Progenitor cell of endocrine pancreas (in vitro differentiated cells): ENCODE data around the gene GPR22. TPM values are rescaled to one million over a fixed set of nuclear protein-coding genes. Genes with fewer than 3 reads are reported as not detected.

Experiments
- DNase-seq: peaks from one replicate; pipeline ENCODE4 v3.0.0; 2021; ENCODE audit warnings: low spot score; ENCODE audit not compliant: unreplicated experiment
- H3K27ac Mint-ChIP-seq: 2 replicates; pipeline ENCODE4 v1.8.0; 2021; ENCODE audit warnings: mild to moderate bottlenecking, moderate library complexity, mixed read lengths
- H3K27me3 Mint-ChIP-seq: 2 replicates; pipeline ENCODE4 v1.8.0; 2021; ENCODE audit warnings: mixed read lengths
- H3K36me3 Mint-ChIP-seq: 2 replicates; pipeline ENCODE4 v1.8.0; 2022; ENCODE audit warnings: mixed read lengths; ENCODE audit not compliant: insufficient read depth
- H3K4me1 Mint-ChIP-seq: 2 replicates; pipeline ENCODE4 v1.8.0; 2021; ENCODE audit warnings: low read depth, mixed read lengths
- H3K4me3 Mint-ChIP-seq: 2 replicates; pipeline ENCODE4 v1.8.0; 2021; ENCODE audit warnings: low read depth, mild to moderate bottlenecking, moderate library complexity, mixed read lengths
- H3K9me3 Mint-ChIP-seq: 2 replicates; pipeline ENCODE4 v1.8.0; 2021; ENCODE audit warnings: low read depth, mixed read lengths
- long read RNA-seq: library from polyadenylated mRNA; unstranded; transcript quantifications from one replicate; pipeline ENCODE4 v2.0.0, GENCODE V29; 2020
- total RNA-seq: library from RNA; stranded (reverse); gene quantifications from 2 replicates; pipeline ENCODE4 v1.2.1, GENCODE V29; 2021
- TF ChIP-seq, protein P1 (sequence below): fragments of 200-600 bp; sonication (generic); IDR thresholded peaks from one replicate; pipeline ENCODE4 v1.5.0; 2021; ENCODE audit warnings: antibody characterized with exemption, mild to moderate bottlenecking; ENCODE audit not compliant: unreplicated experiment

Gene GPR22
- not detected in 2 replicates for total RNA-seq
- long read RNA-seq: 0 reads

- no peaks in the 10 kb centered on the region for H3K27me3 Mint-ChIP-seq
- no peak within 1 kb of the TSS for H3K27ac Mint-ChIP-seq
- peaks cover 1% of the 10 kb centered on the region for H3K4me1 Mint-ChIP-seq
- H3K4me3 Mint-ChIP-seq: no peak within 1 kb of the TSS
- no peaks in the 10 kb centered on the region for H3K9me3 Mint-ChIP-seq
- DNase-seq: no peak
- H3K36me3 Mint-ChIP-seq: no peaks in the 10 kb centered on the region
- TF ChIP-seq, protein P1, sequence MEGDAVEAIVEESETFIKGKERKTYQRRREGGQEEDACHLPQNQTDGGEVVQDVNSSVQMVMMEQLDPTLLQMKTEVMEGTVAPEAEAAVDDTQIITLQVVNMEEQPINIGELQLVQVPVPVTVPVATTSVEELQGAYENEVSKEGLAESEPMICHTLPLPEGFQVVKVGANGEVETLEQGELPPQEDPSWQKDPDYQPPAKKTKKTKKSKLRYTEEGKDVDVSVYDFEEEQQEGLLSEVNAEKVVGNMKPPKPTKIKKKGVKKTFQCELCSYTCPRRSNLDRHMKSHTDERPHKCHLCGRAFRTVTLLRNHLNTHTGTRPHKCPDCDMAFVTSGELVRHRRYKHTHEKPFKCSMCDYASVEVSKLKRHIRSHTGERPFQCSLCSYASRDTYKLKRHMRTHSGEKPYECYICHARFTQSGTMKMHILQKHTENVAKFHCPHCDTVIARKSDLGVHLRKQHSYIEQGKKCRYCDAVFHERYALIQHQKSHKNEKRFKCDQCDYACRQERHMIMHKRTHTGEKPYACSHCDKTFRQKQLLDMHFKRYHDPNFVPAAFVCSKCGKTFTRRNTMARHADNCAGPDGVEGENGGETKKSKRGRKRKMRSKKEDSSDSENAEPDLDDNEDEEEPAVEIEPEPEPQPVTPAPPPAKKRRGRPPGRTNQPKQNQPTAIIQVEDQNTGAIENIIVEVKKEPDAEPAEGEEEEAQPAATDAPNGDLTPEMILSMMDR: no peak
These were observed at the start of gene GPR22 for GRCh38 chr7:107469929-107470328. Gene GPR22 (plus strand): TSS chr7:107470057. CDS start chr7:107474061, 4,004 bp downstream.

DNA sequence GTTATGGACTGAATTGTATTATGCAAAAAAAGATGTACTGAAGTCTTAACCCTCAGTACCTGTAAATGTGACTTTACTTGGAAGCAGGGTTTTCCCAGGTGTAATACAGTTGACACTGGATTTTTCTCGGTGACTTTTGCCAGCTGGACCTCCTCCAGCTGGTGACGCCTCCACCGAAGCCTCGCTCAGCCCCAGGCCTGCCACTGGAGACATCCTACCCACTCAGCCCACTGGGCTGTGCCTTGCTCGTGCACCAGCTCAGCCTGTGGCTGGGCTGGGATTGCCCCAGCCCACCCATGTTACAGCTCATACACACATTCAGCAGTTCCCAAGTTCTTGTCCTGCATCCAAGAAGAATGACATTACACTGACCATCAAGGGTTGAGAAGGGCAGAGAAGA, 42.4 kb upstream of the GPR22 start:
- H3K4me3 Mint-ChIP-seq: no peak overlapping the region
- H3K27ac Mint-ChIP-seq: no peak overlapping the region
- TF ChIP-seq, protein P1: no peak
- H3K4me1 Mint-ChIP-seq: peaks cover 2% of the 10 kb centered on the region
- no peak for DNase-seq
- peaks cover 9% of the 10 kb centered on the region for H3K36me3 Mint-ChIP-seq
- no peaks in the 10 kb centered on the region for H3K27me3 Mint-ChIP-seq
- H3K9me3 Mint-ChIP-seq: peaks cover 15% of the 10 kb centered on the region

DNA sequence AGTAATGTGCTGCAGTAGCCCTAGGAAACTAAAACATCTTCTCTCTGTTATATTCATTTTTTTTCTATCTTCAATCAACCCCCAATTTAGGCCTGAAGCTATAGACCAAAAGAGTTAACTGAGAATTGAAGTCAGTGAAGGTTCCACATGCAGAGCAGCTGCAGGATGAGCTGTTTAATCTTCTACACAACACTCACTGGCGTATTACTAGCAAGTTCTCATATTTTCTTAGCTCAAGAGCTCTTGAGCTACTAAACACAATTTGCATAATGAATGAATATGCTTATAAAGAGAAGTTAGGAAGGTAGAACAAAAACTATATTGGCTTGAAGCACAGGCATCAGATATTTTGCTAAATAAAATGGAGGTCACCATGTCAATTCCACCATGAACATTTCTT, 41.2 kb upstream of the GPR22 start:
- Mint-ChIP-seq H3K36me3 (peaks cover 15% of the 10 kb centered on the region), H3K4me3 (no peak overlapping the region), H3K4me1 (no peaks in the 10 kb centered on the region), H3K27ac (no peak overlapping the region), H3K9me3 (peaks cover 21% of the 10 kb centered on the region), H3K27me3 (no peaks in the 10 kb centered on the region)
- TF ChIP-seq, protein P1: no peak
- no peak for DNase-seq

- Mint-ChIP-seq H3K4me1 (no peaks in the 10 kb centered on the region), H3K4me3 (no peak overlapping the region), H3K27me3 (no peaks in the 10 kb centered on the region), H3K27ac (no peak overlapping the region), H3K9me3 (peaks cover 27% of the 10 kb centered on the region), H3K36me3 (peaks cover 22% of the 10 kb centered on the region)
- TF ChIP-seq, protein P1: no peak
- no peak for DNase-seq
These were observed 39.8 kb upstream of the GPR22 start for GRCh38 chr7:107430057-107430456.

GRCh38 chr7:107432261-107432660, 37.6 kb upstream of the GPR22 start:
- no peaks in the 10 kb centered on the region for H3K27me3 Mint-ChIP-seq
- no peak for DNase-seq
- TF ChIP-seq, protein P1: no peak
- no peak overlapping the region for H3K27ac Mint-ChIP-seq
- H3K9me3 Mint-ChIP-seq: peaks cover 27% of the 10 kb centered on the region
- no peaks in the 10 kb centered on the region for H3K4me1 Mint-ChIP-seq
- H3K4me3 Mint-ChIP-seq: no peak overlapping the region
- peaks cover 24% of the 10 kb centered on the region for H3K36me3 Mint-ChIP-seq
